GM19025 (cell line): ENCODE results near the gene CNTNAP2.

Experiments used
- ATAC-seq: cut with Tn5 transposase; IDR thresholded peaks from one replicate; pipeline ENCODE4 v1.9.1; 2021; ENCODE audit warnings: mild to moderate bottlenecking, low read depth, moderate library complexity; ENCODE audit not compliant: unreplicated experiment

Gene CNTNAP2

DNA sequence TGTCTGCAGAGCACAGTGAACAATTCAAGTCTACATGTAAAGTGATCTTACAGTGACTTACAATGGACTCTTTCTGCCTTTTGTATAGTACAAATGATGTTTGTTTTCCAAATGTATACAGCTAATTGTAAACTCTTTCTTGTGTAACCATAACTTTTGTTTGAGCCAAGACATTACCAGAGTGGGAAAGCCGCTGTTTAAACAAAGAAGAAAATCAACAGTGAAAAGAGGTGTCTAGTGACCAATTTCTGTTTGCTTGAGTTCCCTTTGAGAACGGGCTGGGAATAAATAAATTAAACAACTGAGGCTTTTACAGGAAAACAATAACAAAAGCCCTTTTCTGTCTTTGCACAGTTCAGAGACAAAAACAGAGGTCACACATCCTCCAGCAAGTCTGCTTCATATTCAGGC, 1163.4 kb downstream of the CNTNAP2 start:
- no peak for ATAC-seq

DNA sequence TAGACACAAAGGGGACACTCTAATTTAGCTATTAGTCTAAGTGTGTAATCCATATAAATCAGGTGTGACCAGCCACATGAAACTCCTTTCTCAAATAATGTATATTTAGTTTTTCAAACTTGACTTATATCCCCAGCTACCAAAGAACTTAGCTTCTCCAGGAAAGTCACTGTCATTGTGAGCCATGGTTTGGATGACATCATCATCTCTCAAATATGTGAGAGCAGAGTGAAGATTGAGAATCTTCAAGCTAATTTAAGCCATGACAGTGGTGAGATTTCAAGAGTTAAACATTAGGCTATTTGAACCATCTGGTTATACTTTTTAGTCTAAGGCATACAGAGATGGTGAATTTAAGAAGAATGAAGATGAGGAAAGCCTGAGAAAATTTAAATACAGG, 1165.6 kb downstream of the CNTNAP2 start:
- ATAC-seq, result no peak

DNA sequence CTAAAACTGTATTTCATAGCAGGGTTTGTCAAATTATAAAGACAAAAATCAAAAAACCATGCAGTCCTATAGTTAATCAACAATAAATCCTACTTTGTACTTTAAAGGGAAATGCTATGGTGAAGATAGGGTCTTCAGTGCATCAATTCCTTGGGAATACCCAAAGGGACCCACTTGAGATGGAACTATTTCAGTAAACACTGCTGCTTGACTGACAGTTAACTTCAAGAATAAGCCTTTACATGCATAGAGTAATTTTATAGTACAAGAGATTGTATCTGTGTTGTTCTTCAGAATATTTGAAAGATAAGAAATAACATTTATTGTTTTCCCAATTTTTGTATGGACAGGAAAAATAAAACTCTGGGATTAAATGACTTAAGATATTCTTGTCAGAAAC, 1179.6 kb downstream of the CNTNAP2 start:
- ATAC-seq, result no peak

DNA sequence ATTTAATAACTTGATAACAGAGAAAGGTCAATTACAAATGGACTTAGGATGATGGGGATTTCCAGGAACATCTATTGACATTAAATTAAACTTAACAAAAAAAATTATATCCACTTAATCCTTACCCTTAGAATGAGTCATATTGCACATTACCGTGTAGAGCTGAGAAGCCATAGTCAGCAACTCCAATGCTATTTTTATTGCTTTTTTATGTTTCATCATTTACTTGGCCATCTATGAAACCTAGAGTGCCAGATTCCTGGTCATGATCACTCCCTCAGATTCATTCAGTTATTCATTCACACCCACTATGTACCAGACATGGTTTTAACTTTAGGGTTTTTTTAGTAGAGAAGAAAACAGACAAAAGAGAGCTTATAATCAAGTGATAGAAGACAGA, 1180.4 kb downstream of the CNTNAP2 start:
- no peak for ATAC-seq

DNA sequence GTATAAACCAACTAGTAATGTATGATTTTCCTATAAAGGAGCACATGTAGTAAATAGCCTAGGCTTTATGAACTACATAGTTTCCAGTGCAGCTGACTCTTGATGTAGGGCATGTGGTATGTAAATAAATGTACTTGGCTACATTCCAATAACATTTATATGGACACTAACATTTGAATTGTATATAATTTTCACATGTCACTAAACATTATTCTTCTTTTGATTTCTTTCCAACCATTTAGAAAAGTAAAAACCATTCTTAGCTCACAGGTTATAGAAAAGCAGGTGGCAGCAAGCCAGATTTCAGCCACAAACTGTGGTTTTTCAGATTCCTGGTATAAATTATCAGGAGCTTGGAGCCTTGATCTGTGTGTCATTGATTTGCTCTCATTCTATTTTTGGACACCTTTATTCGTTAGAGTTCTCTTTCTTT, 1182.0 kb downstream of the CNTNAP2 start:
- ATAC-seq, result no peak

DNA sequence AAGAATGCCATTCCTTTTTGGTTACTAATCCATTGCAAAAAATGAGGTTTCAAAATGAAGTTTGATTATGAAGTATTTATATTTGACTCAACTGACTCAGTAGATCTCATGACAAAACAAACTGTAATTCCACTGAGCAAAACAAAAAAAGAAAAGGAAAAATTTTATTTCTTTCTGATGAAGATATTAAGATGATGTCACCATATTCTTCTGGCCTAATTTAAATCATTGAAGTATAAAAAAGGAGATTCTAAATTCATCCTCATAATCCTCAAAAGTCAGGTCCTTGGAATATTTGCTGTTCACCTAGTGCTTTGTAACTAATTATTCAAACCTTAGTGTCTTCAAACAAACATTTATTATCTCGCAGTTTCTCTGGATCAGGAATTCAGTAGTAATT, 1183.7 kb downstream of the CNTNAP2 start:
- ATAC-seq, result no peak

DNA sequence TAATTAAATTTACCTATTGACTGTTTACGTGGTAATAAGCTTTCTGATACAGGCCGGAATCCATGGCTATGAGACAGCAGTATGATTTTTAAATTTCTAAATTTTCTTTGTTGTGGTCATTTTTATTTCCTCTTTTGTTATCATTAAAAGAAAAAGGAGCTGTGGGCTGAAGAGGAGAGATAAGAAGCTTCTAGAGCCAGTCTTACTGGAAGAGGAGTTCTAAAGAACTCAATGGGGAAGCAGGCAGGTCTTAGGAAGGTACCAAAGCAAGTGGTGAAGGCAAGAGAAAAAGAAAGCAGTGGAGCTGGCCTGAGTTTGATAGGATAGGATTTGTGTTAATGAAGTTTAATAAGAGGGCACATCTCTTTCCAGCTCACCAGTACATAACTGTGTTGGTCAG, 1187.8 kb downstream of the CNTNAP2 start:
- ATAC-seq, result no peak

DNA sequence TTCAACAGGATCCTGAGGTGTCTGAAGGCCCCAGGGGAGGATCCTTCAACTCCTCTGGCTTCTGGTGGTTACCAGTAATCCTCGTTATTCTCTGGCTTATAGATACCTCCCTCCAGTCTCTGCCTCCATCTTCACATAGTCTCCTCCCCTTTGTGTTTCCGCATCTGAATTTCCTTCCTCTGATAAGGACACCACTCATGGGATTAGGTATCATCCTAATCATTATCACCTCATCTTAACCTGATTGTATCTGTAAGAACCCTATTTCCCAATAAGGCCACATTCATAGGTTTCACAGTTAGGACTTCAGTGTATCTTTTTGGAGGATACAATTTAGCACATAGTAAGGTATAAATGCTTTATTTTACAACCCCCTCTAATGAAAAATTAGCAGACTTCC, 1189.2 kb downstream of the CNTNAP2 start:
- no peak for ATAC-seq

DNA sequence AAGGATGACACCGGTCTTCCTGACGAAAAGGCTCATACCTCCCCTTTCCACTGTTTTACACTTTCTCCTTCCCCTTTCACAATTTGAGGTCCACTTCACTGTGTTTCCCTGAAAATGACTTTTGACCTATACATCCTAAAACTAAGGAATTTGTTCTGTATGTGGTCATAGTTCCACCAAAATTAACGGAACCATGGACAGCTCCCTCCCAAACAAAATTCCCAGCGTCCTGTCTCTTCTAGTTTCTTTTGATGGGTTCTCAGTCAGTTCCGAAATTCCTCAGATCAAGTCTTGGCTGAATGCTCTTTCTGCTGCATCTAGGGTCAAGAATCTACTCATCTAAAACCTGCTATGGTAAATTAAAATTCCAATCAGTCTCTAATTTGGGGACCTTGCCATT, 1191.9 kb downstream of the CNTNAP2 start:
- ATAC-seq, result no peak

DNA sequence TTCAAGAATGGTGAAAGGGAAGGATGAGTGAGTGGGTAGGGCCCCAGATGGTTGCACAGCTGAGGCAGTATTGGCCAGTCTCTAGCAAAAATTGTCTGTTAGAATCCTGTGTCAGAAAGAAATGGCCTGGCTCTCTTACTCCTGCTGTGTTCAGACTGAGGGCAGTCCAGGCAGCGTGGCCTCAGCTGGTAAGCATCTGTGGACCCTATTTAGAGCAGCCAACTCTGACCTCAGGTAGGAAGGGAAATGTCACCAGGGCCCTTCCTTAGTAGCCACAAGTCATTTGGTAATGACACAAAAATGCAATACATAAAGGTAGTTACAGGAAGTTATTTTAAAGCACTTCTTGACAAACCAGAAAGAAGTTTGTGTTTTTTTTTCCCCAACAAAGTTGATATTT, 1194.7 kb downstream of the CNTNAP2 start:
- ATAC-seq, result no peak

DNA sequence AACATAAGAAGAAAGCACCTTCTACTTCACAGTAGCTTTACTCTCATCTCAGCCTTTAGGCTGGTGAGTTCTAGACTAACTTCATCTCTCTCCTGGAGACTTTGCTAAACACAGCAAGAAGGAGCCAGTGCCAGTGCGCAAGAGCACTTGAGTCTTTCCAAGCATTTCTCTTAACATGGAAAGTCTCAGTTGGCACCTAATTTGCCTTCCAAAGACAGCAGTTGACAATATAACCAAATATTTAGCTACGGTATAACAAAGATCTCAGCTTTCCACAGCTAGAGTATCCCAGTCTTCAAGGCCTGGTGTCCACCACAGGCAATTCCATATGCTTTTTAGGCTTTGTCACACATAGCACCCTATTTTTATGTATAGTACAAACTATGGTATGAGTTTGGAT, 1204.9 kb downstream of the CNTNAP2 start:
- ATAC-seq, result no peak

DNA sequence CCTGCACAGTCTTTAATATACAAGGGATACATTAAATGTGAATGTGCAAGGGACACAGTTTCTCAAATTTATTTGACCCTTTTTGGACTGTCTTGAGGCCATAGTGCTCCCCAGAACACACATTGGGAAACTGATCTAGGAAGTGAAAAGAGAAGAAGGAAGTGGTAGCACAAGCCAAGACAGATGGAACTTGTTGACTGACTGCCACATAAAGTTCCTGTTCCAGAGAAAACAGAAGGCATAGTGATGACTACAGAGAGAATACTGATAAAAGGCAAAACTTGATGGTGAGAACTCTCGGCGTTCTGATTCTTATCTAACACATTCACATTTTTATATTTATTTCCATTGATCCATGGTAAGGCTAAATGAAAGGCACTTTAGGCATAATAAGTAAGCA, 1216.4 kb downstream of the CNTNAP2 start:
- no peak for ATAC-seq

DNA sequence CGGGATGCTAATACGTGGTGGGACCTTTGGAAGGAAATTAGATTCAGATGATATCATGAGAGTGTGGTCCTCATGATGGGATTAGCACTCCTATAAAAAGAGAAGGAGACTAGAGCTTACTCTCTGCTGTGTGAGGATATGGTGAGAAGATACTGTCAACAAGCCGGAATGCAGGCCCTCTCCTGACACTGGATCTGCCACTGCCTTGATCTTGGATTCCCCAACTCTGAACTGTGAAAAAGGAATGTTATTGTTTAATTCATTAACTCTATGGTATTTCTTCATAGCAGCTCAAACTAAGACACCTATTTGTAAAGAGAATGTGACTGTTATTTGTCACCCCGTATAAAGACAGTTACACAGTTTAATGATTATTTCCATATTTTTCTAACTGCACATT, 1246.5 kb downstream of the CNTNAP2 start:
- no peak for ATAC-seq

DNA sequence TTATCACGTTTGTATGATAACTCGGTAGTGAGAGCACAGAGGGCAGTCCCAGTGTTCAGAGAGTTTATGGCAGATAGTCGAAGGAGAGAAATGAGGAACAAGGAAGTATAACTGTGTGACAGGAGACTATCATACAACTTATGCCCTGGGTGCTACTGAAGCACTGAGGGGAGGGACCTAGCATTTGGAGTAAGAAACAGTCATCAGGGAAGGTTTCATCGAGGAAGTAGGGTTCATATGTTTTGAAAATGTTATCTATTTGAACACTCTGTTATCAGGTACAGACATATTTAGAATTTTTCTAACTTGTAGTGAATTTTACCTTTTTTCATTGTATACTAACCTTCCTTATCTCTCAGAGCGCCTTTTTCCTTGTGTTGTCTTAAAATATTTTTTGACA, 1259.6 kb downstream of the CNTNAP2 start:
- no peak for ATAC-seq

DNA sequence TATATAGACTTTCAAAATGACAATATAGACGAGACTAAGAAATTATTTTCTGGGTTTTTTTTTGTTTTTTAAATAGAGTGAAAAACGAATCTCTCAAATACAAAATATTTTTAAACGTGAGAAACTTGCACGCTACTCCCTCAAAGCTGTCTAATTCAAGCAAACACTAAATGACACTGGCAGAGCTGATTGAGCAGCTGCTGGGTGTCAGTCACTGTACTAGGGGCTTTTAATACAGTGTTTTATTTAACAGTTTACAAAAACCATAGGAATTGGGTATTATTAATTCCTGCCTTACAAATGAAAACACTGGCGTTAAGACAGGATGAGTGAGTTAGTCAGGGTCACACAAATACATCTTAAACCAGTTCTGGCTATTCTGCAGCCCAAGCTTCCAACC, 1264.3 kb downstream of the CNTNAP2 start:
- ATAC-seq, result no peak

DNA sequence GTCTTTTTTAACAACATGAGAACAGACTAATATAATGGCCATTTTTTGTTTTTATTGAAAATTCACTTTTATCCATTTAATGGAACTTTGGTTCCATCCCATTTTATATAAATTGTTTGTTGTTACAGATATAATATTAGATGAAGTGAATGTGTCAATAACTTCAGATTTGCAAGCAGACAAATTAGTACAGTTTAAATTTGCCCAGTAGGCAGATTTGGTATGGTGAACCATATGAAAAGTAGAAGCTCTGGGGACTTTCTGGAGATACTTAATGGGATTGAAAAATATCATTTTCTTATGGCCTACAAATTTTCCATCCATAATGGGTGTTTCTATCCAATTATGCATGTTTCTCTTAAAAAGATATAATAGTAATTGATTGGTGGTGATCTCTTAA, 1277.7 kb downstream of the CNTNAP2 start:
- ATAC-seq, result no peak

DNA sequence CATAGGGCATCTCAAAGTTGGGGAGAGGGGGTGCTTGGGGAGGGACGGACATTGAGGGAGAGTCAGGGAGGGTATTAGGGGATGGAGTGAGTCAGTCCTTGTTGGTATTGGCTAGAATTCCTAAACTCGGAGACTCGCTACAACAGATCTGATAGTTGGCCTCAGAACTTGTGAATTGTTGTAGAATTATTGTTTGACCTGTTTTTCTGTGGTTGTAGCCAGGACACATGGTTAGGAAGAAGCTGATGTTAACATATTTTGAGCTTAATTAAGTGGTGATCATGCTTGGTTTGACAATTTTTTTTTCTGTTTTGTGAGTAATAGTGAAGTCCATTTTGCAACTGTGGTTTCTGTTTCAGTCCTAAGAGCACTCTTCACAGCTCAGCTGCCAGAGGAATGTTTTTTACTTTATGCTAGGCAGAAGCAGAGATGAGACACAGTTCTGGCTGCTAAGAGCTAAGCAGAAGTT, 1283.7 kb downstream of the CNTNAP2 start:
- ATAC-seq, result no peak

DNA sequence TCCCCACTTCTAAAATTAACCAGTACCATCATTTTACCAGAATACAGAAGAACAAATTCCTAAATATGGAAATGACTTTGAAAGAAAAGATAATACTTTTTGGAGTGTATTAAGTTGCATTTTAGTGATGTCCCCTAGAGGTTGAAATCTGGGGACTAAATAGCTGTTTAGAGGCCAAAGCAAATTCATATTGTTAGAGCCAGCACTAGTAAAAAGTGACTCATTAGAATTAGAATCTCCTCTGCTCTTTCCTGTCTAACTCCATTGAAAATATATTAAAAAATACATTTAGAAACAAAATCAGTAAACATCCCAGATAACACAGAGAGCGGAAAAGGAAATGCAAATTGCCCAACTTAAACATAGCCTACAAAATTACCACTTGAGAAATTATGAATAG, 1284.3 kb downstream of the CNTNAP2 start:
- ATAC-seq, result no peak

DNA sequence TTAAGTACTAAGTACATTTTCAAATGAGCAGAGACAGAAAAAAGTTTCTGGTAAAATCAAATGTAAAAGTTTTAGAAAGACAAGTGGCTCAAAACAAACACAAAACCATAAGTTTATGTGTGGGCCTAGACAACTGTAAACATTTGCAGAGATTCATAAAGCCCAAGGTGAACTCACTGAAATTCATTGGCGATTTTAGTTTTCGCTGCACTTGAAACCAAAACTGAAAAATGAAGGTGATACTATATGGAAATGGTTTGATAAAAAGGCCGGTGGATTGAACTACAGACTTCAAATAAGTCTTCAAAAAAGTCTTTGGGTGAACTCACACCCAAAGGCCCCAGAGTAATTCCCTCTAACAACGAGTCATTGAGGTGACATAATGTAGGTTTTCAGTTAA, 1289.0 kb downstream of the CNTNAP2 start:
- ATAC-seq, result no peak

DNA sequence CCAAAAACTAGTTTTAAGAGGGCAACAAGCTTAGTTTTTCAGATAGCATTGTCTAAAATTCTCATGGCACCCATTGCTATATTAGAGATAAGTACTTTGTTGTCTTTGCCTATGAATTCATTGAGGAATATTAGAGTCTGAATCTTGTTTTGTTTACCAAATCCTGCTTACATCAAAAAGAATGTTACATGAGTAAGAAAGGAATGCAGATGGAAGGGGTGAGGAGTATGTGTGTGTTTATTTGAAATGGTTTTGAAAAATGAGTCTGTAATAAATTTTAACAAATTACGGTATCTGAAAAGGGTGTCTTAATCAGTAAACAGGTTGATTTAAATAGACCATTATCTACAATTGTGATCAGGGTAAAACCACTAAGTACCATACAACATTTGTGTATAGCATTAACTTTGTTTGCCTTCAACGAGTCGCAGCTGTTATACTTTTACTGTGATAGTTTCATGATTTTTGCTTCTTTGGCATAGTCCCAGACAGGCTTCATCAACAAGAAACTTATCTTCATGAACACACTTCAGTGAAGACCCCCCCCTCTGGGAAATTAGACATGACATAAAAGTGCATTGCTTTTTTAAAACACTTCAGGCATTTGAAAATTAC, 1290.0 kb downstream of the CNTNAP2 start:
- ATAC-seq, result no peak

DNA sequence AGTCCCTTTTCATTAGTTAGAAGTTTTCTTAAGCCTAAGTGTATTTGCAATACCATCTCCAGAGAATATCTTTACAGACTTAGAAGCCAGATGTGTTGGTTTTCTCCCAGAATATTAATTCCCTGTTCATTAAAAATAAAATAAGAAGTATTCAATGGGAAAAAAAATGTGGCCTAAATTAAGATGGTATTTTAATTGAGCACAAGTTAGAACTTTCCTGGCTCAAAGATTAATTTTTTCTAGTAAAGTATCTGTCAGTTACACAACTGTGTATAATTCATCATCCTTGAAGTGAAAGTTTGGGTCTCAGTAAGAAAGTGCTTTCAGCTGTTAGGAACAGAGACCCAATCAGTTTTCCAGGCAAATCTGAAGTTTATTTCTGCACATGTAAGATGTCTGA, 1294.5 kb downstream of the CNTNAP2 start:
- no peak for ATAC-seq

DNA sequence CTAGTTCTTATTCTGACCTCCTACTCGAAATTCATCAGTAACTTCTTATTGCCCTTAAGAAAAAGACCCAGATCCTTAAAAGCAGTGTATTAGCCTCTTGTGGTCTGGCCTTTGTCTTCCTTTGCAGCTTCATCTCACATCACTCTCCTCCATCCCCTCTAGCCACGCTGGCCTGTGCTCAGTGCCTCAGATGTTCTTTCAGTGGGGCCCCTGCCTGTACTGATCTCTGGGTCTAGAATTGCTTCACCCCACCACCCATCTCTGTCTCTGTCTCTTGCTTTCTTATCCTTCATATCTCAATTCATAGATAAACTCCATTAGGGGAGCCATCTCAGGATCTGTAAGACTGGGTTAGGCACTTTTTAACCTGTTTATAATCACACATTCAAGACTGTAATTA, 1295.5 kb downstream of the CNTNAP2 start:
- ATAC-seq, result no peak
